GM13976 (cell line): Measurements from ENCODE around the gene NDFIP1.

ENCODE experiments used
- DNase-seq: peaks from one replicate; pipeline ENCODE4 v3.0.0; 2012; ENCODE audit warnings: low spot score
- CTCF ChIP-seq: IDR thresholded peaks from 2 replicates; pipeline ENCODE4 v1.5.1; 2012; ENCODE audit warnings: borderline replicate concordance, mild to moderate bottlenecking; ENCODE audit not compliant: insufficient read depth; ENCODE audit errors: extremely low read depth, missing control alignments, control extremely low read depth
- in situ Hi-C: fragments of 300-500 bp; cut with MboI; formaldehyde crosslinking; loops from one replicate; pipeline ENCODE4 v1.12.0; 2022; ENCODE audit warnings: low sequenced_read_pairs, mixed read lengths, inconsistent platforms; ENCODE audit not compliant: unreplicated experiment

Gene NDFIP1

GRCh38 chr5:142192286-142193113, 83.9 kb downstream of the NDFIP1 start:
- in situ Hi-C loops, result no loop called here

GRCh38 chr5:142193114-142193428, 84.5 kb downstream of the NDFIP1 start:
- in situ Hi-C loops, result no loop called here
- DNase-seq, result no peak
- no peak for TF ChIP-seq CTCF

More at GRCh38 chr5:142192286-142193113, 83.9 kb downstream of the NDFIP1 start:
- no peak for DNase-seq
- TF ChIP-seq CTCF, result no peak

- no peak for DNase-seq
- in situ Hi-C loops, result no loop called here
- TF ChIP-seq CTCF, result no peak
Observed at GRCh38 chr5:142197098-142197497, 88.5 kb downstream of the NDFIP1 start.

GRCh38 chr5:142197781-142198180, 89.2 kb downstream of the NDFIP1 start:
- DNase-seq, result no peak
- TF ChIP-seq CTCF, result no peak
- in situ Hi-C loops, result no loop called here

- no peak for DNase-seq
- in situ Hi-C loops, result no loop called here
- TF ChIP-seq CTCF, result no peak
Observed at GRCh38 chr5:142199388-142199787, 90.8 kb downstream of the NDFIP1 start.

- no peak for TF ChIP-seq CTCF
- no peak for DNase-seq
- in situ Hi-C loops, result no loop called here
Observed at GRCh38 chr5:142200387-142200786, 91.8 kb downstream of the NDFIP1 start.

- in situ Hi-C loops, result no loop called here
- no peak for DNase-seq
- no peak for TF ChIP-seq CTCF
Observed at GRCh38 chr5:142201471-142201887, 92.9 kb downstream of the NDFIP1 start.
